ENCODE results near the gene OR4N2. TPM values are rescaled to one million over a fixed set of nuclear protein-coding genes. Genes with fewer than 3 reads are reported as not detected.
"Not testable (repeated sequence)": the region's sequence is repeated elsewhere in the genome, so short reads cannot be mapped to it uniquely, and the experiment has no call there.

OR4N2 gene, protein sequence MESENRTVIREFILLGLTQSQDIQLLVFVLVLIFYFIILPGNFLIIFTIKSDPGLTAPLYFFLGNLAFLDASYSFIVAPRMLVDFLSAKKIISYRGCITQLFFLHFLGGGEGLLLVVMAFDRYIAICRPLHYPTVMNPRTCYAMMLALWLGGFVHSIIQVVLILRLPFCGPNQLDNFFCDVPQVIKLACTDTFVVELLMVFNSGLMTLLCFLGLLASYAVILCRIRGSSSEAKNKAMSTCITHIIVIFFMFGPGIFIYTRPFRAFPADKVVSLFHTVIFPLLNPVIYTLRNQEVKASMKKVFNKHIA
- not detected for polyA plus RNA-seq (2012; ENCODE audit: insufficient read length, low read depth)

DNA sequence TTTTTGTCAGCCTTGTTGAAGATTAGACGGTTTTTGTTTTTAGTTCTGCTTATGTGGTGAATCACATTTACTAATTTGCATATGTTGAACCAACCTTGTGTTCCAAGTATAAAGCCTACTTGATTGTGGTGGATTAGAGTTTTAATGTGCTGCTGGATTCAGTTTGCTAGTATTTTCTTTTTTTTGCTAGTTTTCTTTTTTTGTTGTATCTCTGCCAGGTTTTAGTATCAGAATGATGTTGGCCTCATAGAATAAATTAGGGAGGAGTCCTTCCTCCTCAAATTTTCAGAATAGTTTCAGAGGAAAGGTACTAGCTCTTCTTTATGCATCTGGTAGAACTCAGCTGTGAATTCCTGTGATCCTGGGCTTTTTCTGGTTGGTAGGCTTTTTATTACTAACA is at the start of gene OR4N2:
Gene OR4N2 (plus strand): TSS at position 301 of the 400 bp plus-strand sequence. CDS start 23,679 bp downstream, outside the sequence.
- TF ChIP-seq FOXP2 (optimal IDR thresholded peaks at IDR 0.05; ENCODE audit: borderline replicate concordance, extremely low read depth, extremely low read length, insufficient read depth); POLR2AphosphoS5 (IDR thresholded peaks at IDR 0.05; ENCODE audit: low read depth, low read length); SIN3A (IDR thresholded peaks at IDR 0.05; ENCODE audit: borderline replicate concordance, insufficient read depth, low read length): not testable (repeated sequence)

DNA sequence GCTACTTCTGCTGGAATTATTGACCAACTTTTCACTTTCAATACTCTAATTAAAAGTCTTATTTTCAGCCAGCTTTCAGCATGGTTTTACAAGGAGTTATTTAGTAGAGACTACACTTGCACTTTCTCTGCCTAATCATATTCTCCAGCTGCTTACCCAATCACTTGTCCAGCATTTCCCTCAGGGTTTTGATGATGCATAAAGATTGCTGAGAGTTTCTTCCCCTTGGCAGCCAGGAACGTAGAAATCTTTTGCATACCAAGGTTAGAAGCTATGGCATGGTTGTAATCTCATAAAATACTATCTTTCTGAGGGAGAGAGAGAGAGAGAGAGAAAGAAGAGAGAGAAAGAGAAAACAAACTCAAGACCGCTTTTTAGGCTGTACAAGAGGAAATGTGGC is 49.4 kb upstream of the OR4N2 start:
- TF ChIP-seq SIN3A (IDR thresholded peaks at IDR 0.05; ENCODE audit: borderline replicate concordance, insufficient read depth, low read length) = no peak
- no peak for TF ChIP-seq TAF1 (IDR thresholded peaks at IDR 0.05; ENCODE audit: borderline replicate concordance, insufficient read depth, low read length)
- no peak for TF ChIP-seq FOXP2 (optimal IDR thresholded peaks at IDR 0.05; ENCODE audit: borderline replicate concordance, extremely low read depth, extremely low read length, insufficient read depth)

DNA sequence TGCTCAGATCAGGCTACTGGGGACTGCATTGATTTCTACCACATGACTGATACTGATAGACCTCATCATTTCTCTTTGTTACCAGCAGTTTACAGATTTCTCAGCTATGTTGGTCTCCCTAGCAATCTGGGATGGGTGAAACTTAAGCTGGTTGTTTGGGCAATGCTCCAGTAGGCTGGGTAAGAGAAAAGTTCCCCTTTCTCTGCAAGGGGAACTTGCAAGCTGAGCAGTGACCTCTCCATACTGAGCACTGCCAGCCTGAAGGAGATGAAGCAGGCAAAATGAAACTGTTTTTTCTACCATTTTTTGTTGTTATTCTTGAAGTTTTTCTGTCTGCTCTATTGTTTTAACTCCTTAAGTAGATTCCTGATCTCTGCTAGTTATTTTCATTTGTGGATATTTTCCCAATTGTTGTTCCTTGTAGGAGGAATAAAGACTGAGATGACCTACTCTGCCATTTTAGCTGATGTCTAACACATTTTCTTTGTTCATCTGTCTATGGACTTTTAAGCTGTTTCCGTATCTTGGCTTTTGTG is 31.6 kb upstream of the OR4N2 start:
- TF ChIP-seq POLR2AphosphoS5 (IDR thresholded peaks at IDR 0.05; ENCODE audit: low read depth, low read length) (no peak), FOXP2 (optimal IDR thresholded peaks at IDR 0.05; ENCODE audit: borderline replicate concordance, extremely low read depth, extremely low read length, insufficient read depth) (no peak), TAF1 (IDR thresholded peaks at IDR 0.05; ENCODE audit: borderline replicate concordance, insufficient read depth, low read length) (no peak)
- TF ChIP-seq, protein P1, sequence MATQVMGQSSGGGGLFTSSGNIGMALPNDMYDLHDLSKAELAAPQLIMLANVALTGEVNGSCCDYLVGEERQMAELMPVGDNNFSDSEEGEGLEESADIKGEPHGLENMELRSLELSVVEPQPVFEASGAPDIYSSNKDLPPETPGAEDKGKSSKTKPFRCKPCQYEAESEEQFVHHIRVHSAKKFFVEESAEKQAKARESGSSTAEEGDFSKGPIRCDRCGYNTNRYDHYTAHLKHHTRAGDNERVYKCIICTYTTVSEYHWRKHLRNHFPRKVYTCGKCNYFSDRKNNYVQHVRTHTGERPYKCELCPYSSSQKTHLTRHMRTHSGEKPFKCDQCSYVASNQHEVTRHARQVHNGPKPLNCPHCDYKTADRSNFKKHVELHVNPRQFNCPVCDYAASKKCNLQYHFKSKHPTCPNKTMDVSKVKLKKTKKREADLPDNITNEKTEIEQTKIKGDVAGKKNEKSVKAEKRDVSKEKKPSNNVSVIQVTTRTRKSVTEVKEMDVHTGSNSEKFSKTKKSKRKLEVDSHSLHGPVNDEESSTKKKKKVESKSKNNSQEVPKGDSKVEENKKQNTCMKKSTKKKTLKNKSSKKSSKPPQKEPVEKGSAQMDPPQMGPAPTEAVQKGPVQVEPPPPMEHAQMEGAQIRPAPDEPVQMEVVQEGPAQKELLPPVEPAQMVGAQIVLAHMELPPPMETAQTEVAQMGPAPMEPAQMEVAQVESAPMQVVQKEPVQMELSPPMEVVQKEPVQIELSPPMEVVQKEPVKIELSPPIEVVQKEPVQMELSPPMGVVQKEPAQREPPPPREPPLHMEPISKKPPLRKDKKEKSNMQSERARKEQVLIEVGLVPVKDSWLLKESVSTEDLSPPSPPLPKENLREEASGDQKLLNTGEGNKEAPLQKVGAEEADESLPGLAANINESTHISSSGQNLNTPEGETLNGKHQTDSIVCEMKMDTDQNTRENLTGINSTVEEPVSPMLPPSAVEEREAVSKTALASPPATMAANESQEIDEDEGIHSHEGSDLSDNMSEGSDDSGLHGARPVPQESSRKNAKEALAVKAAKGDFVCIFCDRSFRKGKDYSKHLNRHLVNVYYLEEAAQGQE (IDR thresholded peaks at IDR 0.05; ENCODE audit: insufficient read depth in 1 of 2, low read depth in 2 of 2, low read length in 2 of 2) = no peak

DNA sequence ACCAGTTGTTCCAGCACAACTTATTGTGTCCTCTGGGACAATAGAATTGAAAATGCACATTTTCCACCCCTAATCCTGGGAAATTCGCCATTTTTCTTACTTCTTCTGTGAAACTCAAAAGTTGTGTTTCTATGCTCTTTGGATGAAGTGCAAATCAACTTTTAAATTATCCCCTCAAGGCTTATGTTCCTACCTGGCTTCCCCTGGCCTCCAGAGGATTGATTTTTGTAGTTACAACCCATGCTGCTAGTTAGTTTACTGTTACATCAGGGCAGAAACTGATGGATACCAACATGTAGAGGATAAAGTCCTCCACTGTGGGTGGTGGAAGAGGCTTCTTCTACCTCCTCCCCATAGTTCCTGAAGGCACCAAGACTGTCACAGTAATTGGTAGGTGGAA is 30.4 kb upstream of the OR4N2 start, which contains the start of gene OR4M1:
Gene OR4M1 (plus strand): TSS at position 301 of the 400 bp plus-strand sequence. CDS start 6,819 bp downstream, outside the sequence.
- not testable (repeated sequence) for TF ChIP-seq FOXP2 (optimal IDR thresholded peaks at IDR 0.05; ENCODE audit: borderline replicate concordance, extremely low read depth, extremely low read length, insufficient read depth); TAF1 (IDR thresholded peaks at IDR 0.05; ENCODE audit: borderline replicate concordance, insufficient read depth, low read length)
- TF ChIP-seq, protein P1 (IDR thresholded peaks at IDR 0.05; ENCODE audit: insufficient read depth in 1 of 2, low read depth in 2 of 2, low read length in 2 of 2) = not testable (repeated sequence)

DNA sequence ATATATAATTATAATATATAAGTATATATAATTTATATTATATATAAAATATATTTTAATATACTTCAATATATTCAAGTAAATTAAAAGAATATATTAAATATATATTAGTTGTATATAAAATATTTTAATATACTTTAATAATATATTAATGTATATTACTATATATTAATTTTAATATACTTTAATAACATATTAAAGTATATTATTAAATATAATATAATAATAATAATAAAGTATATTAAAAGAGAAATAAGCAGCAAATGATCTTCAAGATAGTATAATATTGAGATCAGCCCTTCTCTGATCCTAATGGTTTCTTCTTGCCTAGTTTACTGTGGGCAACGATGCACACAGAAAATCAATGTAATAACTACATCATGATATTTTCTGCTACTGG is 28.0 kb upstream of the OR4N2 start:
- TF ChIP-seq, protein P1 (IDR thresholded peaks at IDR 0.05; ENCODE audit: insufficient read depth in 1 of 2, low read depth in 2 of 2, low read length in 2 of 2) = no peak
- TF ChIP-seq POLR2AphosphoS5 (IDR thresholded peaks at IDR 0.05; ENCODE audit: low read depth, low read length) (no peak), SIN3A (IDR thresholded peaks at IDR 0.05; ENCODE audit: borderline replicate concordance, insufficient read depth, low read length) (no peak), FOXP2 (optimal IDR thresholded peaks at IDR 0.05; ENCODE audit: borderline replicate concordance, extremely low read depth, extremely low read length, insufficient read depth) (no peak), TAF1 (IDR thresholded peaks at IDR 0.05; ENCODE audit: borderline replicate concordance, insufficient read depth, low read length) (no peak)

DNA sequence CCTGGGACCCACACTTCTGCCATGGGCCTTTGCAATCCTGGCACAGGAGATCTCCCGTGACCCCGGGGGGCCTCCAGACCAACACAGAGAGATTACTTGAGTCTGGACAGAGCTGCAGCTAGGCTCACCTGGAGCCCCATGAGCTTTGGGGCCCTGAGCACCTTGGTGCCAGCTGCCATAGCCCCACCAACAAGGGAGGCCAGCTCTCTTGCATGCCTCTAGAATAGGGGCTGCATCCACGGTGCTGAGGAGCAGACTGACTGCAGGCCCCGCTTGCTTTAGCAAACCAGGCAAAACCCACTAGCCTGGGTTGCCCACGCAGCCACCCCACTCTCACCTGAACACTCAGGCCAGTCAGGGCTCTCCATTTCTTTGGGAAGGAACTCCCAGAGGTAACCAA is 3.7 kb upstream of the OR4N2 start:
- TF ChIP-seq TAF1 (IDR thresholded peaks at IDR 0.05; ENCODE audit: borderline replicate concordance, insufficient read depth, low read length) (no peak), FOXP2 (optimal IDR thresholded peaks at IDR 0.05; ENCODE audit: borderline replicate concordance, extremely low read depth, extremely low read length, insufficient read depth) (no peak), POLR2AphosphoS5 (IDR thresholded peaks at IDR 0.05; ENCODE audit: low read depth, low read length) (no peak), SIN3A (IDR thresholded peaks at IDR 0.05; ENCODE audit: borderline replicate concordance, insufficient read depth, low read length) (no peak)
- TF ChIP-seq, protein P1 (IDR thresholded peaks at IDR 0.05; ENCODE audit: insufficient read depth in 1 of 2, low read depth in 2 of 2, low read length in 2 of 2) = no peak
